Subcutaneous adipose tissue (tissue), 4 donors: ENCODE data around the gene CRMP1. TPM values are rescaled to one million over a fixed set of nuclear protein-coding genes. Genes with fewer than 3 reads are reported as not detected.

Experiments
- total RNA-seq, 4 donors: library from RNA; depleted of rRNA; stranded (reverse); fragments of >200 nt; gene quantifications; one replicate each; pipeline ENCODE4 v1.1.0, GENCODE V29; 2016
- TF ChIP-seq, protein P1 (sequence below): fragments of 450-650 bp; IDR thresholded peaks from one replicate; pipeline ENCODE4 v1.5.1; 2016; ENCODE audit warnings: low read depth, mild to moderate bottlenecking, control low read depth, antibody characterized with exemption, moderate library complexity

CRMP1 gene
- total RNA-seq, 4 donors from 2014 or later, result not detected

- TF ChIP-seq, protein P1, sequence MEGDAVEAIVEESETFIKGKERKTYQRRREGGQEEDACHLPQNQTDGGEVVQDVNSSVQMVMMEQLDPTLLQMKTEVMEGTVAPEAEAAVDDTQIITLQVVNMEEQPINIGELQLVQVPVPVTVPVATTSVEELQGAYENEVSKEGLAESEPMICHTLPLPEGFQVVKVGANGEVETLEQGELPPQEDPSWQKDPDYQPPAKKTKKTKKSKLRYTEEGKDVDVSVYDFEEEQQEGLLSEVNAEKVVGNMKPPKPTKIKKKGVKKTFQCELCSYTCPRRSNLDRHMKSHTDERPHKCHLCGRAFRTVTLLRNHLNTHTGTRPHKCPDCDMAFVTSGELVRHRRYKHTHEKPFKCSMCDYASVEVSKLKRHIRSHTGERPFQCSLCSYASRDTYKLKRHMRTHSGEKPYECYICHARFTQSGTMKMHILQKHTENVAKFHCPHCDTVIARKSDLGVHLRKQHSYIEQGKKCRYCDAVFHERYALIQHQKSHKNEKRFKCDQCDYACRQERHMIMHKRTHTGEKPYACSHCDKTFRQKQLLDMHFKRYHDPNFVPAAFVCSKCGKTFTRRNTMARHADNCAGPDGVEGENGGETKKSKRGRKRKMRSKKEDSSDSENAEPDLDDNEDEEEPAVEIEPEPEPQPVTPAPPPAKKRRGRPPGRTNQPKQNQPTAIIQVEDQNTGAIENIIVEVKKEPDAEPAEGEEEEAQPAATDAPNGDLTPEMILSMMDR, result no peak
These were observed 68.7 kb downstream of the CRMP1 start for GRCh38 chr4:5824227-5824626.

- TF ChIP-seq, protein P1, result no peak
These were observed 69.2 kb downstream of the CRMP1 start for GRCh38 chr4:5823542-5824211.

- TF ChIP-seq, protein P1, result no peak
These were observed 70.3 kb downstream of the CRMP1 start for GRCh38 chr4:5822619-5823018.

- TF ChIP-seq, protein P1, result no peak
These were observed 71.1 kb downstream of the CRMP1 start for GRCh38 chr4:5821665-5822358.

DNA sequence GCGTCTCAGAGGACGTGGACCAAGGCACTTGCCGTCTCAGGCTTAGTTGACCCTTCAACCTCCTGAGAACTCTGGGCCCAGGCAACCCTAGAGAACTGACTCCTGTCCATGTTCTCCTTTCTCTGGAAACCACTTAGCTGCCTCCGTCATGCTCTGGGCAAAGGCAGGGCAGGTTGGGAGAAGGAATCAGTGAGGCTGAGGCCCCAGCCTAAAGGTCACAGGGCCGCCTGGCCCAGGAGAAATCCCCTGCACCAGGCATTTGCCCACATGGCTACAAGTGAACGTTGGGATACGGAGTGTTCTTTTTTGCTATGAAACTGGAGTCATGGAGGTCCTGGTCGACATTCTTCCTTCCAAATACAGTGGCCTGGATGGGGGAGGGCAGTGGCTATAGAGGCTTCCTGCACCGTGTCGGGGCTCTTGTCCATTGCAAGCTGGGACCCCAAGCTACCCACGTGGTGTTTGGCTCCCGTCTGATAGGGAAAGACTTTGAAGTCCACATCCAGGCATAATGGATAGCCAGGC lies 76.0 kb downstream of the CRMP1 start:
- TF ChIP-seq, protein P1, result no peak

GRCh38 chr4:5816101-5816500 lies 76.8 kb downstream of the CRMP1 start:
- TF ChIP-seq, protein P1, result no peak

DNA sequence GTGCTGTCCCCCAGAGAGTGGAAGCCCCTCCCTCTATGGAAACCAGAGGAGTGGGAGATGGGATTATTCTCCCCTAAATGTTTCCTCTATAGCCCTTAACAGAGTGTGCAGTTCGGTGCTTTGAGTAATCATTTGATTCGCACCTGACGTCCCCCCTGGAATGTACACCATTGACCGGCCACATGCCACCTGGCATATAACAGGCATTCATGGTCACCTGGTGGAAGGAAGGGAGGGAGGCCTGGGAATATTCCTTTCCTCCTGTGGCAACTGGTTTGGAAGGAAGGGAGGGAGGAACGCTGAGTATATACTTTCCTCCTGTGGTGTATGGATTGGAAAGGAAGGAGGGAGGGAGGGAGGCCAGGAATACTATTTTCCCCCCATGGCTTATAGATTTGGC lies 77.2 kb downstream of the CRMP1 start:
- TF ChIP-seq, protein P1, result no peak
